SU-DHL-6 (cell line): Measurements from ENCODE around the gene RBMS1.

Source experiments
- EZH2phosphoT487 ChIP-seq: fragments of 200-600 bp; sonication (generic), shearing (Covaris generic); conservative IDR thresholded peaks from 2 replicates; pipeline ENCODE4 v1.6.1; 2018; ENCODE audit warnings: mild to moderate bottlenecking, antibody characterized with exemption, low read length, moderate library complexity, mixed read lengths
- TF ChIP-seq, protein P1 (sequence below): fragments of 200-600 bp; sonication (generic); IDR thresholded peaks from one replicate; pipeline ENCODE4 v1.5.1; 2017; ENCODE audit warnings: antibody characterized with exemption, mild to moderate bottlenecking, low read length, moderate library complexity; ENCODE audit not compliant: insufficient read depth, poor library complexity, severe bottlenecking

DNA sequence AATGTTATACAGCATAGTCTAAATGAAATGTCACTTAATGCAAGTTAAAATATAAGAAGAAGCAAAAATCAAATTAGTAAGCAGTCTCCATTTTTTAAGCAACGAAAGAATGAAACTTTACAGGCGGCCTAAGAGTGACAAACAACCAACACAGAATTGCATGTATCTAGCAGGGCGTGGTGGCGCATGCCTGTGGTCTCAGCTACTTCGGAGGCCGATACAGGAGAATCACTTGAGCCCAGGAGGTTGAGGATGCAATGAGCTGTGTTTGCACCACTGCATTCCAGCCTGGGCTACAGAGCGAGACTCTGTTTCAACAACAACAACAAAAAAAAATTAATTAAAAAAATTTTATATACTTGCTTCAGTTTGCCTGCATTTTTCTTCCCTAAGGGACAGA, 16.6 kb downstream of the RBMS1 start:
- TF ChIP-seq, protein P1, sequence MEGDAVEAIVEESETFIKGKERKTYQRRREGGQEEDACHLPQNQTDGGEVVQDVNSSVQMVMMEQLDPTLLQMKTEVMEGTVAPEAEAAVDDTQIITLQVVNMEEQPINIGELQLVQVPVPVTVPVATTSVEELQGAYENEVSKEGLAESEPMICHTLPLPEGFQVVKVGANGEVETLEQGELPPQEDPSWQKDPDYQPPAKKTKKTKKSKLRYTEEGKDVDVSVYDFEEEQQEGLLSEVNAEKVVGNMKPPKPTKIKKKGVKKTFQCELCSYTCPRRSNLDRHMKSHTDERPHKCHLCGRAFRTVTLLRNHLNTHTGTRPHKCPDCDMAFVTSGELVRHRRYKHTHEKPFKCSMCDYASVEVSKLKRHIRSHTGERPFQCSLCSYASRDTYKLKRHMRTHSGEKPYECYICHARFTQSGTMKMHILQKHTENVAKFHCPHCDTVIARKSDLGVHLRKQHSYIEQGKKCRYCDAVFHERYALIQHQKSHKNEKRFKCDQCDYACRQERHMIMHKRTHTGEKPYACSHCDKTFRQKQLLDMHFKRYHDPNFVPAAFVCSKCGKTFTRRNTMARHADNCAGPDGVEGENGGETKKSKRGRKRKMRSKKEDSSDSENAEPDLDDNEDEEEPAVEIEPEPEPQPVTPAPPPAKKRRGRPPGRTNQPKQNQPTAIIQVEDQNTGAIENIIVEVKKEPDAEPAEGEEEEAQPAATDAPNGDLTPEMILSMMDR, result no peak
- TF ChIP-seq EZH2phosphoT487, result no peak
